Cerebellar cortex (tissue), 1 donor: ENCODE results near the gene PSD2.
A peak's percentile ranks its signal among the peaks of the same experiment; 100 is the strongest.
"Not testable (repeated sequence)": the region's sequence is repeated elsewhere in the genome, so short reads cannot be mapped to it uniquely, and the experiment has no call there.

ENCODE experiments used
- DNase-seq: peaks from one replicate; pipeline ENCODE4 v3.0.0-alpha.2; 2015; ENCODE audit warnings: low spot score

Gene PSD2

GRCh38 chr5:139789116-139789844, 6.3 kb upstream of the PSD2 start:
- no peak for DNase-seq

DNA sequence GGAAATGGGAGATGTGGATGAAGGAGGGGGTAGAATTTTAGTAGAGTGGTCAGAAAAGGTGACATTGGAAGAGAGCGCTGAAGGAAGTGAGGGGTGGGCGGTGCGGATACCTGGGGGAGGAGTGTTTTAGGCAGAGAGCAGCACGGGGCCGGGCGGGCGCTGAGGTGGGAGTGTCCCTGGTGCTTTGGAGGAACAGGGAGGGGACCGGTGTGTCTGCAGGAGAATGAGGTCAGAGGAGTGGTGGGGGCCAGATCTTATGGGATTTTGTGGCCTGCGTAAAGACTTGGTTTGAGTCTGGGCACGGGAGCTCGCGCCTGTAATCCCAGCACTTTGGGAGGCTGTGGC, 5.8 kb upstream of the PSD2 start:
- no peak for DNase-seq

- no peak for DNase-seq
Observed at GRCh38 chr5:139792218-139792617, 3.4 kb upstream of the PSD2 start.

- DNase-seq, result not testable (repeated sequence)
Observed at GRCh38 chr5:139792655-139793054, 3.0 kb upstream of the PSD2 start.

DNA sequence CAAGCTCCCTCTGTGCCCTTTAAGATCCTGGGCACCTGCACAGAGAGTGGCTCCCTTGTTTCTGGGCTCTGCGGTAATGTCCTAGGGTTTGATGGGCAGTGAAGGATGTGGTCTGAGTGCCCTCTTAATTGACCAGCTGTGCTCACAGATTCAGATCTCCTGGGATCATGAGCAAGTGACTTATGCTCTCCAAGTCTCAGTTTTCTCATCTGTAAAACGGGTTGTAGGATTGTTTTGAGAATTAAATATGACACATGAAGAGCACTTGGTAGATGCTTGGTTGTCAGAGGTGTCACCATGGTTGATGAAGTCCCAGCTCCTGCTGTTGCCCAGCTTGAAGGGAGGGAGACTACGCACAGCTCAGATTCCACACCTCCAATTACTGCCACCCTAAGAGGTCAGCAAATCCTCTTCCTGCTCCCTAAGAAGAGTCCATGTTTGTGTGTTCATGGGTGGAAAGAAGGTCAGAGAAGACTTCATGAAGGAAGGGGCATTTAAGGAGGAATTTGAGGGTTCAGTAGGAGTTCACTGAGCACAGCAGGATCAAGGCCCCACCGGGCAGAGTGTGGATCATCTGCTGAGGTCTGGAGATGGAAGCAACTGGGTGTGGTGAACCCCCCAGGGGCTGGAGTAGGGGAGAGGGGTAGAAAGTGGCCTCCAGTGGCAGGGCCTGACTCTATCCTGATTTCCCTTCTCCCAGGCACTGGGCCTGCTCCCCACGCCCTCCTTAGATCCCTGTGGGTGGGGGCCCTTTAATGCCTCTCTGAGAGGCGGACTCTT, 1.4 kb upstream of the PSD2 start:
- no peak for DNase-seq

GRCh38 chr5:139796061-139796806, 626 bp downstream of the PSD2 start:
- DNase-seq, result no peak

GRCh38 chr5:139797335-139797734, 1.7 kb downstream of the PSD2 start:
- DNase-seq, result no peak

- DNase-seq, result peak; percentile 62
Observed at GRCh38 chr5:139797856-139798510, 2.4 kb downstream of the PSD2 start.

GRCh38 chr5:139798883-139799282, 3.3 kb downstream of the PSD2 start:
- no peak for DNase-seq

DNA sequence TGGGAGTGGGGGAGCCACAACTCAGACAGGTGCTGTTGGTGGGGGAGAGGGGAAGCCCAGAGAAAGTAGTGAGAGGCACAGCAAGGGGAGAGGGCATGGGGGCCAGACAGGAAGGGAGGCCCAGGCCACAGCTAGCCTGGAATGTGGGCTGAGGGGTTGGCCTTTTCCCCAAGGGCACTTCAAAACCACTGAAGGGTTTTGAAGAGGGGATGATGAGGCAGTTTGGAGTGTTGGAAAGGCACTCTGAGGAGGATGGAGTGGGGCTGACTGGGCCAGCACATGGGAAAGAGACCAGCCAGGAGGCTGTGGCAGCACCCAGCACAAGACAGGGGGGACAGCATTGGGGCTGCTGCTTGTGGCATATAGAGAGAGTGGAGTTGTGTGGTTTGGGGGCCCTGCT, 3.8 kb downstream of the PSD2 start:
- no peak for DNase-seq

DNA sequence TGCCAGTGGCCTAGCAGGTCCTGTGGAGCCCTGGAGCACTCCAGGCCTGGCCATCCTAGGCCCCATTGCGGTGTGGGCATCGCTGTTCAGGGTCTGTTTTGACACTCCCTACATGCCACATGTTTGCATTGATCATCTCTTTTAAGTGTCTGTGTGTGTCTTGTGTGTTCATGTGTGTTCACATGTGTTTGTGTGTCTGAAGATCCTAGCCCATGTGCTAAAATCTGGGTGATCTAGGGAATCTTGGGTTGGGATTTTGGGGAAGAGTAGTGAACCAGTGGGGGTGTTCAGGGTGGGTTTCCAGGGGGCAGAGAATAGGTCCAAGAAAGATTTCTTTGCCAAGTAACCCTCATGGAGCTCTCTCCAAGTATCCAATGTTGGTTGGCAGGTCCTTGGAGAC, 8.4 kb downstream of the PSD2 start:
- no peak for DNase-seq

DNA sequence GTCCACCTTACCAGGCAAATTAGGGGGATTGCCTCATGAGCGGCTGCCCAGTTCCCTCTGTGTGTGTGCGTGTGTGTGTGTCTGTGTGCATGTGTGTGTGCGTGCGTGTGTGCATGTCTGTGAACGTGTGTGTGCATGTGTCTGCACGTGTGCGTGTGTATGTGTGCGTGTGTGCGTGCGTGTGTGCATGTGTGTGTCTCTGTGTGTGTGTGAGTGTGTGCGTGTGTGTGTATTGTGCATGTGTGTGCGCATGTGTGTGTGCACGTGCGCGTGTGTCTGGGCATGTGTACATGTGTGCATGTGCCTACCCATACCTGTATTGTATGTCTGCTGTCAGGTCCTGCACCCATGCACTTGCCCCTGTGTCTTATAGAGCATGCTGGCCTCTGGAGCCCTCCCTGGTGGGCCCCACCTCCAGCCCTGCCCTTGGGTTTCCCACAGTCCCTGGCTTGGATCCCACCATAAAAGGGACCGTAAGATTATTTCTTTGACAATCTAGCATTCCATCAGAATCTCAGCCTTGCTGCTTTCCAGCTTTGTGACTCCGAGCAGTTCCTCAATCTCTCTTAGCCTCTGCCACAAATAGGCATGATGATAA, 9.3 kb downstream of the PSD2 start:
- DNase-seq, result no peak

GRCh38 chr5:139805545-139805944, 9.9 kb downstream of the PSD2 start:
- DNase-seq, result no peak

- no peak for DNase-seq
Observed at GRCh38 chr5:139806111-139806510, 10.5 kb downstream of the PSD2 start.

GRCh38 chr5:139806726-139807646, 11.4 kb downstream of the PSD2 start:
- DNase-seq, result no peak

GRCh38 chr5:139807647-139808030, 12.0 kb downstream of the PSD2 start:
- no peak for DNase-seq

- no peak for DNase-seq
Observed at GRCh38 chr5:139808481-139809330, 13.1 kb downstream of the PSD2 start.

GRCh38 chr5:139809331-139809810, 13.8 kb downstream of the PSD2 start:
- DNase-seq, result no peak

- DNase-seq, result no peak
Observed at GRCh38 chr5:139810341-139811273, 15.0 kb downstream of the PSD2 start.
